ENCODE data around the gene TUFT1.

DNA sequence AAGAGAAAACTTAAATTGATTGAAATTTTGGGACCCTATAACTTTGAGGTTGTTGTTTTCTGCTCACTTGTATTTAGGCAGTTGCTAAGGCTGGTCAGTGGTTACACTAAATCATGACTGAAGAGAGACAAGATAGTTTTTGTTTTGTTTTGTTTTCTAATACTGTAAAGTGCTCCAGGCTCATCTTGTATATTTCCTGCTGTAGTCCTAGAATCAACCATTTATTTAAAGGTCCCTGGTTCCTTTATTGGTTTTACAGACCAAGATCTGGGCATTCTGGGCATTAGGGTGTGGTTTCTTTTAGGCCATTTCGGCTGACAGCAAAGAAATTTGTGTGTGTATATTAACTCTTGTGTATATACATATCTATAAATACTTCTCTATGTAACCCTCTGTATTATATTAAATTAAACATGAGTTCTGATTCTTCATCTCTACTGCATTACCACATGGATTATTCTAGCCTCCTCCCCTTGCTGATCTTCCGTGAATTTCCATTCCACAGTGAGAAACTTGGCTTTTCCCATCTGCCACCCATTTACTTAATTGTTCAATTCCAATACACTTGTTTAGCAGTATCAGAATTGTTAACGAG lies 86.7 kb downstream of the TUFT1 start:
- TF ChIP-seq, protein P1, sequence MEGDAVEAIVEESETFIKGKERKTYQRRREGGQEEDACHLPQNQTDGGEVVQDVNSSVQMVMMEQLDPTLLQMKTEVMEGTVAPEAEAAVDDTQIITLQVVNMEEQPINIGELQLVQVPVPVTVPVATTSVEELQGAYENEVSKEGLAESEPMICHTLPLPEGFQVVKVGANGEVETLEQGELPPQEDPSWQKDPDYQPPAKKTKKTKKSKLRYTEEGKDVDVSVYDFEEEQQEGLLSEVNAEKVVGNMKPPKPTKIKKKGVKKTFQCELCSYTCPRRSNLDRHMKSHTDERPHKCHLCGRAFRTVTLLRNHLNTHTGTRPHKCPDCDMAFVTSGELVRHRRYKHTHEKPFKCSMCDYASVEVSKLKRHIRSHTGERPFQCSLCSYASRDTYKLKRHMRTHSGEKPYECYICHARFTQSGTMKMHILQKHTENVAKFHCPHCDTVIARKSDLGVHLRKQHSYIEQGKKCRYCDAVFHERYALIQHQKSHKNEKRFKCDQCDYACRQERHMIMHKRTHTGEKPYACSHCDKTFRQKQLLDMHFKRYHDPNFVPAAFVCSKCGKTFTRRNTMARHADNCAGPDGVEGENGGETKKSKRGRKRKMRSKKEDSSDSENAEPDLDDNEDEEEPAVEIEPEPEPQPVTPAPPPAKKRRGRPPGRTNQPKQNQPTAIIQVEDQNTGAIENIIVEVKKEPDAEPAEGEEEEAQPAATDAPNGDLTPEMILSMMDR (IDR thresholded peaks at IDR 0.05; ENCODE audit: poor library complexity) = no peak
- TF ChIP-seq EZH2phosphoT487 (IDR thresholded peaks at IDR 0.05; ENCODE audit: low read depth, severe bottlenecking, unreplicated experiment) = no peak
- no peak for TF ChIP-seq EZH2 (IDR thresholded peaks at IDR 0.05; ENCODE audit: borderline replicate concordance)
